ENCODE measurements around the gene CYLD. TPM values are rescaled to one million over a fixed set of nuclear protein-coding genes. Genes with fewer than 3 reads are reported as not detected.

CYLD gene
- polyA plus RNA-seq, 1 donor from 2014 or later = 27.6 TPM

GRCh38 chr16:50736448-50736847 lies 5.4 kb upstream of the CYLD start:
- Histone ChIP-seq H3K9me3 (ENCODE audit: low read length) (no peaks in the 10 kb centered on the region), H3K27me3 (ENCODE audit: insufficient read depth, low read depth, low read length) (no peaks in the 10 kb centered on the region), H3K9ac (ENCODE audit: low read length) (no peak overlapping the region), H3K9me2 (ENCODE audit: insufficient read depth, low read length) (no peaks in the 10 kb centered on the region), H2AFZ (ENCODE audit: low read depth, low read length) (no peak overlapping the region), H3K36me3 (ENCODE audit: insufficient read depth, low read length) (no peaks in the 10 kb centered on the region), H3F3A (ENCODE audit: insufficient read depth, low read length, poor library complexity, severe bottlenecking) (no peaks in the 10 kb centered on the region), H3K27ac (ENCODE audit: low read length) (no peak overlapping the region), H4K20me1 (ENCODE audit: insufficient read depth) (no peaks in the 10 kb centered on the region), H3K79me2 (replicated peaks; ENCODE audit: insufficient read depth, low read length) (no peaks in the 10 kb centered on the region), H3K4me2 (ENCODE audit: low read length) (no peak overlapping the region), H3K4me3 (ENCODE audit: low read length) (no peak overlapping the region)
- TF ChIP-seq SMC3 (conservative IDR thresholded peaks at IDR 0.05; ENCODE audit: poor library complexity) = no peak
- no peak for TF ChIP-seq TAF1 (IDR thresholded peaks at IDR 0.05; ENCODE audit: low read depth)
- TF ChIP-seq CTCF (IDR thresholded peaks at IDR 0.05; ENCODE audit: poor library complexity, severe bottlenecking) = no peak
- TF ChIP-seq REST (IDR thresholded peaks at IDR 0.05; ENCODE audit: borderline replicate concordance) = no peak
- no peak for TF ChIP-seq EZH2 (IDR thresholded peaks at IDR 0.05; ENCODE audit: borderline replicate concordance, insufficient read depth, low read length, poor library complexity, severe bottlenecking)
- TF ChIP-seq EP300 (conservative IDR thresholded peaks at IDR 0.05; ENCODE audit: poor library complexity, severe bottlenecking) = no peak
- no peak for TF ChIP-seq POLR2AphosphoS5 (IDR thresholded peaks at IDR 0.05)
- no peak for TF ChIP-seq MXI1 (conservative IDR thresholded peaks at IDR 0.05; ENCODE audit: poor library complexity, severe bottlenecking)
- no peak for TF ChIP-seq RAD21 (conservative IDR thresholded peaks at IDR 0.05)

GRCh38 chr16:50737420-50737959 lies 4.4 kb upstream of the CYLD start:
- Histone ChIP-seq H3K27me3 (ENCODE audit: insufficient read depth, low read depth, low read length) (no peaks in the 10 kb centered on the region), H3K9ac (ENCODE audit: low read length) (no peak overlapping the region), H3F3A (ENCODE audit: insufficient read depth, low read length, poor library complexity, severe bottlenecking) (no peaks in the 10 kb centered on the region), H3K79me2 (replicated peaks; ENCODE audit: insufficient read depth, low read length) (no peaks in the 10 kb centered on the region), H3K27ac (ENCODE audit: low read length) (no peak overlapping the region), H3K4me2 (ENCODE audit: low read length) (no peak overlapping the region), H3K4me3 (ENCODE audit: low read length) (no peak overlapping the region), H3K9me2 (ENCODE audit: insufficient read depth, low read length) (no peaks in the 10 kb centered on the region), H3K36me3 (ENCODE audit: insufficient read depth, low read length) (no peaks in the 10 kb centered on the region), H2AFZ (ENCODE audit: low read depth, low read length) (no peak overlapping the region), H4K20me1 (ENCODE audit: insufficient read depth) (no peaks in the 10 kb centered on the region), H3K9me3 (ENCODE audit: low read length) (no peaks in the 10 kb centered on the region)
- TF ChIP-seq CTCF (IDR thresholded peaks at IDR 0.05; ENCODE audit: poor library complexity, severe bottlenecking) (no peak), EP300 (conservative IDR thresholded peaks at IDR 0.05; ENCODE audit: poor library complexity, severe bottlenecking) (no peak), EZH2 (IDR thresholded peaks at IDR 0.05; ENCODE audit: borderline replicate concordance, insufficient read depth, low read length, poor library complexity, severe bottlenecking) (no peak), REST (IDR thresholded peaks at IDR 0.05; ENCODE audit: borderline replicate concordance) (no peak), RAD21 (conservative IDR thresholded peaks at IDR 0.05) (no peak), MXI1 (conservative IDR thresholded peaks at IDR 0.05; ENCODE audit: poor library complexity, severe bottlenecking) (no peak), SMC3 (conservative IDR thresholded peaks at IDR 0.05; ENCODE audit: poor library complexity) (no peak), TAF1 (IDR thresholded peaks at IDR 0.05; ENCODE audit: low read depth) (no peak), POLR2AphosphoS5 (IDR thresholded peaks at IDR 0.05) (no peak)

Data from neural cell (in vitro differentiated cells).